Spinal cord (tissue), 10 donors: ENCODE measurements around the gene PARD3. TPM values are rescaled to one million over a fixed set of nuclear protein-coding genes. Genes with fewer than 3 reads are reported as not detected.
A peak's percentile ranks its signal among the peaks of the same experiment; 100 is the strongest.
"Not testable (repeated sequence)": the region's sequence is repeated elsewhere in the genome, so short reads cannot be mapped to it uniquely, and the experiment has no call there.

ENCODE experiments used
- DNase-seq, 6 donors: peaks; one replicate each; pipeline versions ENCODE4 v3.0.0 to v3.0.0-alpha.2; 2013 to 2015; ENCODE audit warnings: low spot score in 6 of 6, low read depth in 4 of 6
- H3K27ac ChIP-seq: one replicate; pipeline ENCODE4 v1.5.1; 2013; ENCODE audit warnings: low read depth, low read length, control low read depth
- H3K27me3 ChIP-seq: one replicate; pipeline ENCODE4 v1.6.1; 2013; ENCODE audit warnings: low read length; ENCODE audit not compliant: control insufficient read depth, insufficient read depth
- H3K36me3 ChIP-seq: one replicate; pipeline ENCODE4 v1.6.1; 2013; ENCODE audit warnings: low read length; ENCODE audit not compliant: control insufficient read depth, insufficient read depth
- H3K4me1 ChIP-seq: one replicate; pipeline ENCODE4 v1.6.1; 2013; ENCODE audit warnings: low read length; ENCODE audit not compliant: control insufficient read depth, insufficient read depth
- H3K4me3 ChIP-seq: one replicate; pipeline ENCODE4 v1.5.1; 2013; ENCODE audit warnings: low read depth, low read length, control low read depth
- H3K9me3 ChIP-seq: one replicate; pipeline ENCODE4 v1.6.1; 2013; ENCODE audit warnings: low read length; ENCODE audit not compliant: control insufficient read depth, insufficient read depth
- WGBS: methylation state at CpG from one replicate; pipeline ENCODE4 v1.1.5; 2013; ENCODE audit warnings: missing lambda C conversion rate; ENCODE audit not compliant: insufficient coverage; 5-methylcytosine and 5-hydroxymethylcytosine counted together
- polyA plus RNA-seq, 2 donors: library from polyadenylated mRNA; unstranded; fragments of 120-200 nt; gene quantifications; one replicate each; pipeline ENCODE4 v1.2.1, GENCODE V29; 2013; ENCODE audit not compliant: insufficient read length in 2 of 2
- total RNA-seq, 2 donors: library from RNA; depleted of rRNA in 1 of 2; stranded (reverse); fragments of 120-200 nt in 1 of 2; fragments of >200 nt in 1 of 2; gene quantifications; one replicate each; pipeline versions ENCODE4 v1.2.3 to v1.2.4, GENCODE V29; 2013 to 2014
- donor health status: healthy.

PARD3 gene
- total and polyA plus RNA-seq, 4 donors: 29.5 to 94.3 (median 47.1) TPM

- no peaks in the 10 kb centered on the region for H3K9me3 ChIP-seq
- no peaks in the 10 kb centered on the region for H3K27me3 ChIP-seq
- no peaks in the 10 kb centered on the region for H3K4me1 ChIP-seq
- DNase-seq: peak in 2 of 6 donors; percentile 63 to 85
- H3K36me3 ChIP-seq: peaks cover 1% of the 10 kb centered on the region
- H3K4me3 ChIP-seq: no peak overlapping the region
- no peak overlapping the region for H3K27ac ChIP-seq
- no CpG with 5 or more reads among the region's 4 CpGs for WGBS
Measured at GRCh38 chr10:34373211-34373610, 441.9 kb downstream of the PARD3 start.

- H3K36me3 ChIP-seq: peaks cover 5% of the 10 kb centered on the region
- DNase-seq: no peak
- H3K4me3 ChIP-seq: no peak overlapping the region
- no peaks in the 10 kb centered on the region for H3K27me3 ChIP-seq
- no peaks in the 10 kb centered on the region for H3K9me3 ChIP-seq
- no peak overlapping the region for H3K27ac ChIP-seq
- H3K4me1 ChIP-seq: no peaks in the 10 kb centered on the region
Measured at GRCh38 chr10:34372509-34372908, 442.6 kb downstream of the PARD3 start.

- WGBS: no CpG with 5 or more reads among the region's 5 CpGs
- H3K9me3 ChIP-seq: no peaks in the 10 kb centered on the region
- DNase-seq: no peak
Measured at GRCh38 chr10:34370126-34370525, 445.0 kb downstream of the PARD3 start.

GRCh38 chr10:34369120-34369519 is 446.0 kb downstream of the PARD3 start:
- no peak overlapping the region for H3K4me3 ChIP-seq
- no peaks in the 10 kb centered on the region for H3K9me3 ChIP-seq
- peaks cover 7% of the 10 kb centered on the region for H3K36me3 ChIP-seq
- WGBS: no CpG with 5 or more reads among the region's 3 CpGs
- H3K4me1 ChIP-seq: no peaks in the 10 kb centered on the region
- H3K27me3 ChIP-seq: no peaks in the 10 kb centered on the region
- no peak overlapping the region for H3K27ac ChIP-seq
- no peak for DNase-seq

More at GRCh38 chr10:34370126-34370525, 445.0 kb downstream of the PARD3 start:
- Histone ChIP-seq H3K27me3 (no peaks in the 10 kb centered on the region), H3K27ac (no peak overlapping the region), H3K36me3 (peaks cover 7% of the 10 kb centered on the region), H3K4me1 (no peaks in the 10 kb centered on the region), H3K4me3 (no peak overlapping the region)

- no peak for DNase-seq
- H3K36me3 ChIP-seq: peaks cover 7% of the 10 kb centered on the region
- H3K4me3 ChIP-seq: no peak overlapping the region
- 78% methylated on average over 2 of the region's 5 CpGs for whole genome bisulfite sequencing
- H3K9me3 ChIP-seq: no peaks in the 10 kb centered on the region
- no peaks in the 10 kb centered on the region for H3K27me3 ChIP-seq
- no peak overlapping the region for H3K27ac ChIP-seq
- H3K4me1 ChIP-seq: no peaks in the 10 kb centered on the region
Measured at GRCh38 chr10:34364253-34365037, 450.7 kb downstream of the PARD3 start.

- H3K27ac ChIP-seq: no peak overlapping the region
Measured at GRCh38 chr10:34360984-34361383, 454.1 kb downstream of the PARD3 start.

GRCh38 chr10:34359435-34359813 is 455.7 kb downstream of the PARD3 start:
- no peaks in the 10 kb centered on the region for H3K36me3 ChIP-seq
- WGBS: no CpG with 5 or more reads among the region's 4 CpGs
- H3K27me3 ChIP-seq: no peaks in the 10 kb centered on the region
- H3K27ac ChIP-seq: no peak overlapping the region
- no peaks in the 10 kb centered on the region for H3K4me1 ChIP-seq
- no peak overlapping the region for H3K4me3 ChIP-seq
- H3K9me3 ChIP-seq: no peaks in the 10 kb centered on the region
- no peak for DNase-seq

More at GRCh38 chr10:34360984-34361383, 454.1 kb downstream of the PARD3 start:
- no peak overlapping the region for H3K4me3 ChIP-seq
- no peak for DNase-seq
- H3K36me3 ChIP-seq: no peaks in the 10 kb centered on the region
- H3K27me3 ChIP-seq: no peaks in the 10 kb centered on the region
- no peaks in the 10 kb centered on the region for H3K9me3 ChIP-seq
- H3K4me1 ChIP-seq: no peaks in the 10 kb centered on the region
- 100% methylated on average over 2 of the region's 3 CpGs for WGBS

- Histone ChIP-seq H3K36me3 (peaks cover 3% of the 10 kb centered on the region), H3K9me3 (no peaks in the 10 kb centered on the region), H3K27me3 (no peaks in the 10 kb centered on the region), H3K27ac (no peak overlapping the region), H3K4me1 (no peaks in the 10 kb centered on the region), H3K4me3 (no peak overlapping the region)
- peak in 1 of 6 donors; percentile 57 for DNase-seq
- no CpG with 5 or more reads among the region's 2 CpGs for WGBS
Measured at GRCh38 chr10:34358729-34359434, 456.2 kb downstream of the PARD3 start.

- no peak overlapping the region for H3K4me3 ChIP-seq
- H3K9me3 ChIP-seq: no peaks in the 10 kb centered on the region
- H3K4me1 ChIP-seq: no peaks in the 10 kb centered on the region
- no peak overlapping the region for H3K27ac ChIP-seq
- H3K36me3 ChIP-seq: peaks cover 3% of the 10 kb centered on the region
- DNase-seq: peak in 1 of 6 donors; percentile 58
- H3K27me3 ChIP-seq: no peaks in the 10 kb centered on the region
Measured at GRCh38 chr10:34356463-34356862, 458.6 kb downstream of the PARD3 start.

- H3K4me3 ChIP-seq, DNase-seq, H3K27ac ChIP-seq, H3K36me3 ChIP-seq, H3K9me3 ChIP-seq, H3K27me3 ChIP-seq, H3K4me1 ChIP-seq: not testable (repeated sequence)
- no CpG with 5 or more reads among the region's 4 CpGs for WGBS
Measured at GRCh38 chr10:34353530-34353929, 461.6 kb downstream of the PARD3 start.
